ENCODE results near the gene PTPRD. TPM values are rescaled to one million over a fixed set of nuclear protein-coding genes. Genes with fewer than 3 reads are reported as not detected.

Gene PTPRD
- total RNA-seq, 1 experiment from 2014 or later: not detected

DNA sequence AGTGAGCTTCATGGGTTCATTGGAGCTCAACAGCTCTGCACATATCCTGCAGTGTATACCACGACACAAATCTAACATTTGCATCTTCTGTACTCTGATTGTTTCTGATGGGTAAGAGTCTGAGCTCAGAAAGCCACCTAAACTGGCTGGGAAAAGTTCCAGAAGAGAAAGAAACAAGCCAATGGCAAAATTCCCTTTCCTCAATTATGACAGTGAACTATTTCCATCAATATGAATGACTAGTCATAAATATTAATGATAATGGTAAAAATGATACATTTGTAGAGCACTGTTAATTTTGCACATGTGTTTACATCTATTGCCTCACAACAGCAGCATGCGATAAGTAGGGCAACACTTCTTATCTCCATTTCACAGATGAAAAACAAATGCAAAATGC is 1711.7 kb downstream of the PTPRD start:
- no peaks in the 10 kb centered on the region for H3K4me1 ChIP-seq (ENCODE audit: insufficient read depth, low read length, poor library complexity, severe bottlenecking)
- no peaks in the 10 kb centered on the region for H3K9me3 ChIP-seq (ENCODE audit: low read depth, low read length, poor library complexity, severe bottlenecking)
- intact Hi-C loops (cut with micrococcal nuclease; ENCODE audit: unreplicated experiment): no loop called here
- no peak for TF ChIP-seq CTCF (conservative IDR thresholded peaks at IDR 0.05; ENCODE audit: low read depth, low read length)
- no peak for TF ChIP-seq EZH2 (IDR thresholded peaks at IDR 0.05; ENCODE audit: borderline replicate concordance, low read depth, low read length, poor library complexity, severe bottlenecking)
- CTCF ChIA-PET: no interaction called here
- no peak overlapping the region for H3K4me3 ChIP-seq (ENCODE audit: low read depth, low read length, poor library complexity, severe bottlenecking)
- no peaks in the 10 kb centered on the region for H3K36me3 ChIP-seq (ENCODE audit: insufficient read depth, low read length, poor library complexity, severe bottlenecking)
- H3K27me3 ChIP-seq (replicated peaks; ENCODE audit: insufficient read depth, low read depth, low read length, poor library complexity): peaks cover 6% of the 10 kb centered on the region
- POLR2A ChIA-PET (ENCODE audit: low non-redundant PET): no interaction called here
- no peak overlapping the region for H3K27ac ChIP-seq (ENCODE audit: low read depth, low read length, poor library complexity, severe bottlenecking)
- no peak for DNase-seq (ENCODE audit: low spot score)
- BruUV-seq (replicated peaks): no TSS peak

DNA sequence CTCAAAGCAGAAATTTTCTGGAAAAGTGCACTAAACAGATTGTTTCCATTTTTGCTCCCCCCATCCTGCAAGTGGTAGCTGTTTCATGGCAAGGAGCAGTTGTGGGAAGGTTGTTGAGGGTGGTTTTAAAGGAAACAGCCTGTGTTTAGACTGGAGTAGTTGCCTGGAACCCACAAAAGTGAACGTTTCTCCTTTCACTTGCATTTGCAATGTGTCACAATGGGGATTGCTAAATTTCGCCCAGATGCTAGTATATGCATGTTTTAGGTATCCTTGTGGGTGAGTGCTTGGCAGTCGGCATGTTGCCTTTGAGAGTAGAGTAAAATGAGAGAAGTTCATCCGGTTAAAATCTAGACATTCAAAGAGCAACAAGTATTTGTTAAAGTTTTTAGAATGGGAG is 1713.3 kb downstream of the PTPRD start:
- H3K27ac ChIP-seq (ENCODE audit: low read depth, low read length, poor library complexity, severe bottlenecking): no peak overlapping the region
- CTCF ChIA-PET: no interaction called here
- TF ChIP-seq CTCF (conservative IDR thresholded peaks at IDR 0.05; ENCODE audit: low read depth, low read length) (no peak), EZH2 (IDR thresholded peaks at IDR 0.05; ENCODE audit: borderline replicate concordance, low read depth, low read length, poor library complexity, severe bottlenecking) (no peak)
- H3K4me3 ChIP-seq (ENCODE audit: low read depth, low read length, poor library complexity, severe bottlenecking): no peak overlapping the region
- no peaks in the 10 kb centered on the region for H3K36me3 ChIP-seq (ENCODE audit: insufficient read depth, low read length, poor library complexity, severe bottlenecking)
- no peak for DNase-seq (ENCODE audit: low spot score)
- BruUV-seq (replicated peaks): no TSS peak
- no peaks in the 10 kb centered on the region for H3K4me1 ChIP-seq (ENCODE audit: insufficient read depth, low read length, poor library complexity, severe bottlenecking)
- POLR2A ChIA-PET (ENCODE audit: low non-redundant PET): no interaction called here
- intact Hi-C loops (cut with micrococcal nuclease; ENCODE audit: unreplicated experiment): no loop called here
- no peaks in the 10 kb centered on the region for H3K9me3 ChIP-seq (ENCODE audit: low read depth, low read length, poor library complexity, severe bottlenecking)
- H3K27me3 ChIP-seq (replicated peaks; ENCODE audit: insufficient read depth, low read depth, low read length, poor library complexity): peaks cover 6% of the 10 kb centered on the region

- Histone ChIP-seq H3K27ac (ENCODE audit: low read depth, low read length, poor library complexity, severe bottlenecking) (no peak overlapping the region), H3K4me1 (ENCODE audit: insufficient read depth, low read length, poor library complexity, severe bottlenecking) (no peaks in the 10 kb centered on the region), H3K4me3 (ENCODE audit: low read depth, low read length, poor library complexity, severe bottlenecking) (no peak overlapping the region), H3K36me3 (ENCODE audit: insufficient read depth, low read length, poor library complexity, severe bottlenecking) (no peaks in the 10 kb centered on the region), H3K27me3 (replicated peaks; ENCODE audit: insufficient read depth, low read depth, low read length, poor library complexity) (peaks cover 6% of the 10 kb centered on the region), H3K9me3 (ENCODE audit: low read depth, low read length, poor library complexity, severe bottlenecking) (no peaks in the 10 kb centered on the region)
- ChIA-PET CTCF (interaction anchor here (0.6 to 1.1 kb wide), 4 partner anchors 463 to 1662 kb away, joined by 3 to 5 read pairs (median 3); no protein-coding TSS in a partner anchor), POLR2A (ENCODE audit: low non-redundant PET) (no interaction called here)
- no TSS peak for BruUV-seq (replicated peaks)
- TF ChIP-seq EZH2 (IDR thresholded peaks at IDR 0.05; ENCODE audit: borderline replicate concordance, low read depth, low read length, poor library complexity, severe bottlenecking): no peak
- TF ChIP-seq CTCF (conservative IDR thresholded peaks at IDR 0.05; ENCODE audit: low read depth, low read length): peak; percentile 64
- DNase-seq (ENCODE audit: low spot score): peak; percentile 49
- intact Hi-C loops (cut with micrococcal nuclease; ENCODE audit: unreplicated experiment): no loop called here
Observed at GRCh38 chr9:8895861-8896224, 1717.0 kb downstream of the PTPRD start.
